B cell (primary cell): ENCODE results near the gene OMA1.

ENCODE experiments used
- CTCF ChIP-seq: fragments of 200-600 bp; IDR thresholded peaks from one replicate; pipeline ENCODE4 v1.8.0; 2022; ENCODE audit warnings: antibody characterized with exemption, mild to moderate bottlenecking
- EZH2 ChIP-seq: IDR thresholded peaks from 2 replicates; pipeline ENCODE4 v1.6.1; 2012; ENCODE audit warnings: borderline replicate concordance, low read depth, mild to moderate bottlenecking, moderate library complexity, low read length; ENCODE audit not compliant: insufficient read depth, poor library complexity, severe bottlenecking

DNA sequence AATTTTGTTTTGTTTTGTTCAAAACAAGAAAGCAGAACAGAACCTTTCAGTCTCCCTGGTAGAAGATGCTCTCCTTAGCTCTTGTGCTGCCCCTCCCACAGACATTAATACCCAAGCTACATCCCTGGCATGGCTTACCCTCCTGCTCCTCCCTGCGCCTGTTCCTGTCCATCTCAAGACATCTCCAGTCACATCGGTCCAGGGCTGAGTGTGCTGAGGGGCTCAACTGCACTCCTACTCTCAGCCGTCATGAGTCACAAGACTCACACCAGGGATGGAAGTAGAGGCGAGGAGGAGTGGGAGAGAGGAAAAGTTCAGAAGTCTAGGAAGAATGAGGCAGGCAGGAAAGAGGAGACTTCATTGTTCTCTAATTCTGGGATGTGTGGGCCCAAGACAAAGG is 39.7 kb upstream of the OMA1 start:
- TF ChIP-seq CTCF (no peak), EZH2 (no peak)
